HEK293 (cell line): ENCODE measurements around the gene FOXO6.

Experiments used
- CTCF ChIA-PET: fragments of 350-600 bp; formaldehyde crosslinking; extraction: SDS; loops from one replicate; lab custom pipeline; 2021; ENCODE audit warnings: antibody characterized with exemption; lab: Yijun Ruan, JAX
- POLR2A ChIA-PET: fragments of 300-600 bp; formaldehyde crosslinking; extraction: SDS; loops from one replicate; lab custom pipeline; 2020; ENCODE audit warnings: antibody characterized with exemption, inconsistent platforms; lab: Yijun Ruan, JAX
- H3K27ac ChIP-seq: fragments of 200-500 bp; sonication (Bioruptor generic); 2 replicates; pipeline ENCODE4 v1.5.1; 2014; ENCODE audit warnings: low read depth, low read length, control low read depth, inconsistent platforms; ENCODE audit errors: extremely low read depth
- H3K36me3 ChIP-seq, 2 experiments: fragments of 200-500 bp in 1 of 2; sonication (Bioruptor generic) in 1 of 2; 1 replicate in 1 of 2; 2 replicates in 1 of 2; pipeline ENCODE4 v1.5.1; 2014 to 2017; ENCODE audit warnings: inconsistent platforms in 2 of 2, low read length in 2 of 2; ENCODE audit not compliant: control insufficient read depth in 2 of 2, insufficient read depth in 1 of 2
- H3K4me1 ChIP-seq: fragments of 200-500 bp; sonication (Bioruptor generic); 2 replicates; pipeline ENCODE4 v1.5.1; 2014; ENCODE audit warnings: mild to moderate bottlenecking, low read length, inconsistent platforms; ENCODE audit not compliant: control insufficient read depth, insufficient read depth
- H3K4me3 ChIP-seq: 2 replicates; pipeline ENCODE4 v1.5.1; 2011; ENCODE audit warnings: low read depth, mild to moderate bottlenecking, control low read depth, low read length, moderate library complexity
- H3K9me3 ChIP-seq: fragments of 200-500 bp; sonication (Bioruptor generic); 2 replicates; pipeline ENCODE4 v1.5.1; 2014; ENCODE audit warnings: low read depth, low read length, inconsistent platforms; ENCODE audit not compliant: control insufficient read depth, insufficient read depth
- GLI4 ChIP-seq: fragments of 450-650 bp; formaldehyde crosslinking; IDR thresholded peaks from 2 replicates; pipeline ENCODE4 v1.5.1; 2016; ENCODE audit warnings: missing biosample characterization, missing genetic modification characterization
- KLF16 ChIP-seq: fragments of 450-650 bp; formaldehyde crosslinking; IDR thresholded peaks from 2 replicates; pipeline ENCODE4 v1.5.1; 2017; ENCODE audit warnings: missing biosample characterization, missing genetic modification characterization
- OSR2 ChIP-seq: fragments of 450-650 bp; formaldehyde crosslinking; IDR thresholded peaks from 2 replicates; pipeline ENCODE4 v1.5.1; 2016; ENCODE audit warnings: missing biosample characterization, missing genetic modification characterization
- PRDM10 ChIP-seq: fragments of 450-650 bp; formaldehyde crosslinking; IDR thresholded peaks from 2 replicates; pipeline ENCODE4 v1.5.1; 2016; ENCODE audit warnings: missing biosample characterization, missing genetic modification characterization
- REPIN1 ChIP-seq: fragments of 450-650 bp; formaldehyde crosslinking; IDR thresholded peaks from 2 replicates; pipeline ENCODE4 v1.5.1; 2017; ENCODE audit warnings: missing biosample characterization, missing genetic modification characterization, low read depth
- REST ChIP-seq: fragments of 450-650 bp; formaldehyde crosslinking; IDR thresholded peaks from 2 replicates; pipeline ENCODE4 v1.5.1; 2016; ENCODE audit warnings: missing biosample characterization, missing genetic modification characterization
- TCF7L2 ChIP-seq: IDR thresholded peaks from 2 replicates; pipeline ENCODE4 v1.6.1; 2011; ENCODE audit warnings: low read depth, mild to moderate bottlenecking, inconsistent platforms, low read length, moderate library complexity, borderline replicate concordance
- ZNF280D ChIP-seq: fragments of 450-650 bp; formaldehyde crosslinking; IDR thresholded peaks from 2 replicates; pipeline ENCODE4 v1.5.1; 2016; ENCODE audit warnings: missing biosample characterization, missing genetic modification characterization
- ZNF324 ChIP-seq: fragments of 450-650 bp; formaldehyde crosslinking; IDR thresholded peaks from 2 replicates; pipeline ENCODE4 v1.5.1; 2016; ENCODE audit warnings: missing biosample characterization, missing genetic modification characterization
- ZNF404 ChIP-seq: fragments of 450-650 bp; formaldehyde crosslinking; IDR thresholded peaks from 2 replicates; pipeline ENCODE4 v1.5.1; 2017; ENCODE audit warnings: missing biosample characterization, missing genetic modification characterization
- ZNF513 ChIP-seq: fragments of 450-650 bp; IDR thresholded peaks from 2 replicates; pipeline ENCODE4 v1.5.1; 2018; ENCODE audit warnings: missing biosample characterization, missing genetic modification characterization
- ZNF530 ChIP-seq: fragments of 450-650 bp; formaldehyde crosslinking; IDR thresholded peaks from 2 replicates; pipeline ENCODE4 v1.5.1; 2016; ENCODE audit warnings: low read depth, missing biosample characterization, missing genetic modification characterization
- ZNF555 ChIP-seq: fragments of 450-650 bp; formaldehyde crosslinking; conservative IDR thresholded peaks from 2 replicates; pipeline ENCODE4 v1.5.1; 2017; ENCODE audit warnings: missing biosample characterization, mild to moderate bottlenecking, missing genetic modification characterization, inconsistent platforms
- ZNF600 ChIP-seq: fragments of 450-650 bp; formaldehyde crosslinking; IDR thresholded peaks from 2 replicates; pipeline ENCODE4 v1.5.1; 2016; ENCODE audit warnings: missing biosample characterization, missing genetic modification characterization
- ZNF623 ChIP-seq: fragments of 450-650 bp; formaldehyde crosslinking; IDR thresholded peaks from 2 replicates; pipeline ENCODE4 v1.5.1; 2016; ENCODE audit warnings: missing biosample characterization, missing genetic modification characterization
- ZNF629 ChIP-seq: fragments of 450-650 bp; formaldehyde crosslinking; IDR thresholded peaks from 2 replicates; pipeline ENCODE4 v1.5.1; 2017; ENCODE audit warnings: missing biosample characterization, missing genetic modification characterization
- ZNF777 ChIP-seq: fragments of 450-650 bp; formaldehyde crosslinking; IDR thresholded peaks from 2 replicates; pipeline ENCODE4 v1.5.1; 2017; ENCODE audit warnings: missing biosample characterization, missing genetic modification characterization, borderline replicate concordance
- ZSCAN16 ChIP-seq: fragments of 450-650 bp; formaldehyde crosslinking; IDR thresholded peaks from 2 replicates; pipeline ENCODE4 v1.5.1; 2016; ENCODE audit warnings: missing biosample characterization, missing genetic modification characterization
- ZSCAN4 ChIP-seq: fragments of 450-650 bp; formaldehyde crosslinking; IDR thresholded peaks from 2 replicates; pipeline ENCODE4 v1.5.1; 2017; ENCODE audit warnings: missing biosample characterization, missing genetic modification characterization
- TF ChIP-seq, protein P1 (sequence below): fragments of 450-650 bp; formaldehyde crosslinking; IDR thresholded peaks from 2 replicates; pipeline ENCODE4 v1.5.1; 2016; ENCODE audit warnings: missing biosample characterization, missing genetic modification characterization

FOXO6 gene

GRCh38 chr1:41408691-41409090, 47.5 kb downstream of the FOXO6 start:
- Histone ChIP-seq H3K36me3 (no peaks in the 10 kb centered on the region), H3K27ac (no peak overlapping the region), H3K9me3 (no peaks in the 10 kb centered on the region), H3K4me1 (no peaks in the 10 kb centered on the region), H3K4me3 (no peak overlapping the region)
- CTCF ChIA-PET: interaction anchor here (1.1 kb wide), 1 partner anchor 9 kb away, joined by 3 read pairs; no protein-coding TSS in a partner anchor
- no peak for TF ChIP-seq ZNF555 (tag by site-specific recombination)
- TF ChIP-seq, protein P1, sequence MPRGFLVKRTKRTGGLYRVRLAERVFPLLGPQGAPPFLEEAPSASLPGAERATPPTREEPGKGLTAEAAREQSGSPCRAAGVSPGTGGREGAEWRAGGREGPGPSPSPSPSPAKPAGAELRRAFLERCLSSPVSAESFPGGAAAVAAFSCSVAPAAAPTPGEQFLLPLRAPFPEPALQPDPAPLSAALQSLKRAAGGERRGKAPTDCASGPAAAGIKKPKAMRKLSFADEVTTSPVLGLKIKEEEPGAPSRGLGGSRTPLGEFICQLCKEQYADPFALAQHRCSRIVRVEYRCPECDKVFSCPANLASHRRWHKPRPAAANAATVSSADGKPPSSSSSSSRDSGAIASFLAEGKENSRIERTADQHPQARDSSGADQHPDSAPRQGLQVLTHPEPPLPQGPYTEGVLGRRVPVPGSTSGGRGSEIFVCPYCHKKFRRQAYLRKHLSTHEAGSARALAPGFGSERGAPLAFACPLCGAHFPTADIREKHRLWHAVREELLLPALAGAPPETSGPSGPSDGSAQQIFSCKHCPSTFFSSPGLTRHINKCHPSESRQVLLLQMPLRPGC (tag by site-specific recombination): no peak
- no peak for TF ChIP-seq ZNF623 (tag by site-specific recombination)
- no peak for TF ChIP-seq ZNF513 (tag by site-specific recombination)
- TF ChIP-seq ZNF324 (tag by site-specific recombination): no peak
- no peak for TF ChIP-seq GLI4 (tag by site-specific recombination)
- no peak for TF ChIP-seq PRDM10
- TF ChIP-seq ZNF629: no peak
- TF ChIP-seq ZSCAN16 (tag by site-specific recombination): no peak
- no peak for TF ChIP-seq REST (tag by site-specific recombination)
- no peak for TF ChIP-seq ZNF530 (tag by site-specific recombination)
- no peak for TF ChIP-seq ZNF280D (tag by site-specific recombination)
- TF ChIP-seq ZNF404 (tag by site-specific recombination): no peak
- no peak for TF ChIP-seq OSR2 (tag by site-specific recombination)
- TF ChIP-seq KLF16 (tag by site-specific recombination): no peak
- no peak for TF ChIP-seq ZNF777 (tag by site-specific recombination)
- no peak for TF ChIP-seq REPIN1 (tag by site-specific recombination)
- TF ChIP-seq ZNF600 (tag by site-specific recombination): no peak
- no peak for TF ChIP-seq TCF7L2
- no peak for TF ChIP-seq ZSCAN4 (tag by site-specific recombination)
- POLR2A ChIA-PET: no interaction called here
